ENCODE data around the gene CDC42BPA. TPM values are rescaled to one million over a fixed set of nuclear protein-coding genes. Genes with fewer than 3 reads are reported as not detected.

CDC42BPA gene
- total RNA-seq, 1 donor from 2014 or later = 42.7 TPM

- DNase-seq (ENCODE audit: extremely low spot score in 2 of 2) = no peak
- Histone ChIP-seq H3K4me3 (peak overlapping the region in 1 of 2 donors; percentile 65), H3K27me3 (no peaks in the 10 kb centered on the region), H3K27ac (no peak overlapping the region), H3K4me1 (peaks cover 37% of the 10 kb centered on the region), H3K9me3 (no peaks in the 10 kb centered on the region), H3K36me3 (no peaks in the 10 kb centered on the region)
- no peak for TF ChIP-seq POLR2A (IDR thresholded peaks at IDR 0.05)
- TF ChIP-seq POLR2AphosphoS5 (IDR thresholded peaks at IDR 0.05; ENCODE audit: insufficient read depth in 1 of 2, low read depth in 1 of 2) = no peak
- no peak for TF ChIP-seq CTCF (IDR thresholded peaks at IDR 0.05)
- intact Hi-C loops (cut with DNase I) = no loop called here
Measured at GRCh38 chr1:227314014-227314848, 4.1 kb downstream of the CDC42BPA start.

GRCh38 chr1:227312361-227313025 lies 5.8 kb downstream of the CDC42BPA start:
- Histone ChIP-seq H3K4me1 (peaks cover 45% of the 10 kb centered on the region), H3K4me3 (no peak overlapping the region), H3K27ac (no peak overlapping the region), H3K9me3 (no peaks in the 10 kb centered on the region), H3K36me3 (no peaks in the 10 kb centered on the region), H3K27me3 (no peaks in the 10 kb centered on the region)
- no peak for DNase-seq (ENCODE audit: extremely low spot score in 2 of 2)
- TF ChIP-seq POLR2A (IDR thresholded peaks at IDR 0.05) (no peak), CTCF (IDR thresholded peaks at IDR 0.05) (no peak), POLR2AphosphoS5 (IDR thresholded peaks at IDR 0.05; ENCODE audit: insufficient read depth in 1 of 2, low read depth in 1 of 2) (no peak)
- intact Hi-C loops (cut with DNase I) = no loop called here

GRCh38 chr1:227311389-227312001 lies 6.8 kb downstream of the CDC42BPA start:
- intact Hi-C loops (cut with DNase I) = no loop called here
- no peak for DNase-seq (ENCODE audit: extremely low spot score in 2 of 2)
- Histone ChIP-seq H3K4me3 (no peak overlapping the region), H3K9me3 (no peaks in the 10 kb centered on the region), H3K4me1 (peaks cover 42% of the 10 kb centered on the region), H3K36me3 (no peaks in the 10 kb centered on the region), H3K27me3 (no peaks in the 10 kb centered on the region), H3K27ac (no peak overlapping the region)
- TF ChIP-seq POLR2A (IDR thresholded peaks at IDR 0.05) (no peak), CTCF (IDR thresholded peaks at IDR 0.05) (no peak), POLR2AphosphoS5 (IDR thresholded peaks at IDR 0.05; ENCODE audit: insufficient read depth in 1 of 2, low read depth in 1 of 2) (no peak)

GRCh38 chr1:227308367-227309336 lies 9.6 kb downstream of the CDC42BPA start:
- Histone ChIP-seq H3K36me3 (no peaks in the 10 kb centered on the region), H3K9me3 (no peaks in the 10 kb centered on the region), H3K4me1 (peaks cover 25% of the 10 kb centered on the region), H3K27ac (no peak overlapping the region), H3K4me3 (no peak overlapping the region), H3K27me3 (no peaks in the 10 kb centered on the region)
- no peak for TF ChIP-seq CTCF (IDR thresholded peaks at IDR 0.05)
- no peak for TF ChIP-seq POLR2A (IDR thresholded peaks at IDR 0.05)
- TF ChIP-seq POLR2AphosphoS5 (IDR thresholded peaks at IDR 0.05; ENCODE audit: insufficient read depth in 1 of 2, low read depth in 1 of 2) = no peak
- DNase-seq (ENCODE audit: extremely low spot score in 2 of 2) = no peak
- intact Hi-C loops (cut with DNase I) = no loop called here
